HCT116 (cell line): ENCODE results near the gene SEL1L3. TPM values are rescaled to one million over a fixed set of nuclear protein-coding genes. Genes with fewer than 3 reads are reported as not detected.

Experiments used
- ATAC-seq: fragments of 200-7000 bp; cut with Tn5 transposase; 2 replicates; pipeline ENCODE4 v1.9.1; 2020; ENCODE audit warnings: mild to moderate bottlenecking, moderate library complexity
- BruUV-seq: library from RNA; stranded (reverse); fragments of 400-500 nt; replicated peaks from 2 replicates; lab custom pipeline; 2021; lab: Mats Ljungman, UMichigan
- CTCF ChIA-PET: fragments of 300-600 bp; sonication (Branson Sonifier 250); formaldehyde crosslinking; loops from one replicate; lab custom pipeline; 2021; ENCODE audit warnings: antibody characterized with exemption; lab: Charles Lee
- POLR2A ChIA-PET: fragments of 300-600, 350-600 bp; sonication (Branson Sonifier 250); formaldehyde crosslinking; loops from one replicate; lab custom pipeline; 2021; ENCODE audit warnings: antibody characterized with exemption; lab: Charles Lee
- RAD21 ChIA-PET, 2 experiments: fragments of 300-600 bp; sonication (Branson Sonifier 250); formaldehyde crosslinking; loops; one replicate each; lab custom pipeline; 2023; ENCODE audit warnings: low total read pairs in 2 of 2; ENCODE audit not compliant: uncharacterized antibody in 2 of 2, unreplicated experiment in 2 of 2, low non-redundant PET in 1 of 2; lab: Charles Lee
- DNase-seq: peaks from one replicate; pipeline ENCODE4 v3.0.0-alpha.2; 2010; ENCODE audit warnings: low read depth, low spot score
- H2AFZ ChIP-seq: fragments of 200-600 bp; shearing (Covaris generic), sonication (generic); 2 replicates; pipeline ENCODE4 v1.6.1; 2017; ENCODE audit warnings: low read depth, mixed run types, mixed read lengths, antibody characterized with exemption, low read length; ENCODE audit not compliant: poor library complexity, severe bottlenecking
- H3K27ac ChIP-seq: 2 replicates; pipeline ENCODE4 v1.5.1; 2012; ENCODE audit warnings: low read depth, low read length
- H3K27me3 ChIP-seq: fragments of 200-600 bp; sonication (generic); 2 replicates; pipeline ENCODE4 v1.6.1; 2016; ENCODE audit warnings: mixed run types, low read length, mixed read lengths; ENCODE audit not compliant: insufficient read depth
- H3K36me3 ChIP-seq, 2 experiments: fragments of 200-500 bp in 1 of 2; fragments of 200-600 bp in 1 of 2; sonication (Bioruptor generic) in 1 of 2; sonication (generic) in 1 of 2; 2 replicates each; pipeline versions ENCODE4 v1.5.1 to v1.6.1; 2014 to 2016; ENCODE audit warnings: low read length in 2 of 2, inconsistent platforms in 1 of 2, mixed read lengths in 1 of 2, mixed run types in 1 of 2; ENCODE audit not compliant: insufficient read depth in 2 of 2, control insufficient read depth in 1 of 2
- H3K4me1 ChIP-seq, 2 experiments: fragments of 200-600 bp in 1 of 2; sonication (generic) in 1 of 2; 2 replicates each; pipeline versions ENCODE4 v1.5.1 to v1.6.1; 2012 to 2017; ENCODE audit warnings: low read length in 2 of 2, inconsistent platforms in 1 of 2, mild to moderate bottlenecking in 1 of 2, mixed read lengths in 1 of 2, mixed run types in 1 of 2, moderate library complexity in 1 of 2; ENCODE audit not compliant: insufficient read depth in 2 of 2, control insufficient read depth in 1 of 2
- H3K4me2 ChIP-seq: fragments of 200-600 bp; sonication (generic); 2 replicates; pipeline ENCODE4 v1.6.1; 2017; ENCODE audit warnings: mixed run types, low read length, mixed read lengths
- H3K4me3 ChIP-seq, 2 experiments: fragments of 200-600 bp in 1 of 2; sonication (generic) in 1 of 2; replicated peaks in 1 of 2; 2 replicates each; pipeline ENCODE4 v1.5.1; 2011 to 2016; ENCODE audit warnings: low read length in 2 of 2, control low read depth in 1 of 2, low read depth in 1 of 2, mild to moderate bottlenecking in 1 of 2, mixed read lengths in 1 of 2, mixed run types in 1 of 2
- H3K79me2 ChIP-seq: fragments of 200-600 bp; sonication (generic); 2 replicates; pipeline ENCODE4 v1.6.1; 2017; ENCODE audit warnings: mild to moderate bottlenecking, mixed run types, low read length, moderate library complexity, mixed read lengths; ENCODE audit not compliant: insufficient read depth
- H3K9ac ChIP-seq: fragments of 200-600 bp; sonication (generic); 2 replicates; pipeline ENCODE4 v1.6.1; 2016; ENCODE audit warnings: low read length, mixed read lengths
- H3K9me2 ChIP-seq: fragments of 200-600 bp; sonication (generic), shearing (Covaris generic); 2 replicates; pipeline ENCODE4 v1.6.1; 2017; ENCODE audit warnings: mixed run types, mild to moderate bottlenecking, moderate library complexity; ENCODE audit not compliant: insufficient read depth
- H3K9me3 ChIP-seq, 2 experiments: fragments of 200-500 bp in 1 of 2; fragments of 200-600 bp in 1 of 2; sonication (Bioruptor generic) in 1 of 2; sonication (generic) in 1 of 2; 2 replicates each; pipeline ENCODE4 v1.6.1; 2014 to 2017; ENCODE audit warnings: low read length in 2 of 2, mixed read lengths in 2 of 2, inconsistent platforms in 1 of 2, low read depth in 1 of 2, mild to moderate bottlenecking in 1 of 2, mixed run types in 1 of 2, moderate library complexity in 1 of 2; ENCODE audit not compliant: control insufficient read depth in 1 of 2, insufficient read depth in 1 of 2
- H4K20me1 ChIP-seq: fragments of 200-600 bp; sonication (generic), shearing (Covaris generic); 2 replicates; pipeline ENCODE4 v1.6.1; 2017; ENCODE audit warnings: mixed run types, mild to moderate bottlenecking, moderate library complexity; ENCODE audit not compliant: insufficient read depth
- ATF3 ChIP-seq: IDR thresholded peaks from 2 replicates; pipeline ENCODE4 v1.6.1; 2012
- CBX3 ChIP-seq: IDR thresholded peaks from 2 replicates; pipeline ENCODE4 v1.6.1; 2012; ENCODE audit warnings: low read depth
- CTCF ChIP-seq, 3 experiments: fragments of 200-600 bp in 1 of 3; sonication (generic) in 1 of 3; IDR thresholded peaks in 2 of 3; conservative IDR thresholded peaks in 1 of 3; 2 replicates each; pipeline ENCODE4 v1.5.1; 2012 to 2017; ENCODE audit warnings: low read depth in 2 of 3, low read length in 2 of 3, antibody characterized with exemption in 1 of 3, borderline replicate concordance in 1 of 3, control low read depth in 1 of 3, mild to moderate bottlenecking in 1 of 3, mixed read lengths in 1 of 3, mixed run types in 1 of 3, moderate library complexity in 1 of 3; ENCODE audit not compliant: insufficient read depth in 1 of 3
- EZH2 ChIP-seq: fragments of 200-600 bp; sonication (generic); IDR thresholded peaks from 2 replicates; pipeline ENCODE4 v1.6.1; 2017; ENCODE audit warnings: antibody characterized with exemption, mixed run types
- FOSL1 ChIP-seq: IDR thresholded peaks from 2 replicates; pipeline ENCODE4 v1.6.1; 2012; ENCODE audit warnings: low read depth
- JUND ChIP-seq: IDR thresholded peaks from 2 replicates; pipeline ENCODE4 v1.6.1; 2012
- MAX ChIP-seq: IDR thresholded peaks from 2 replicates; pipeline ENCODE4 v1.6.1; 2012
- POLR2A ChIP-seq: IDR thresholded peaks from 2 replicates; pipeline ENCODE4 v1.7.0; 2011; ENCODE audit warnings: borderline replicate concordance; ENCODE audit not compliant: insufficient read depth, insufficient read length; ENCODE audit errors: extremely low read depth
- SIN3A ChIP-seq: IDR thresholded peaks from 2 replicates; pipeline ENCODE4 v1.6.1; 2012; ENCODE audit warnings: low read depth
- SP1 ChIP-seq: IDR thresholded peaks from 2 replicates; pipeline ENCODE4 v1.6.1; 2012; ENCODE audit warnings: low read depth
- ZFX ChIP-seq: fragments of 450-650 bp; IDR thresholded peaks from 2 replicates; pipeline ENCODE4 v1.6.1; 2017
- ZNF274 ChIP-seq: fragments of 200-500 bp; sonication (Bioruptor generic); IDR thresholded peaks from 2 replicates; pipeline ENCODE4 v1.6.1; 2014; ENCODE audit warnings: mild to moderate bottlenecking, low read depth, low read length, inconsistent platforms
- intact Hi-C: fragments of 100-400 bp; cut with micrococcal nuclease; formaldehyde crosslinking; loops from 2 replicates; pipeline ENCODE4 v1.10.0; 2022
- total RNA-seq: library from RNA; stranded (reverse); gene quantifications from one replicate; pipeline ENCODE4 v1.2.1, GENCODE V29; 2021; ENCODE audit not compliant: unreplicated experiment

SEL1L3 gene
- total RNA-seq, 1 experiment from 2014 or later: 45.0 TPM

- H3K4me2 ChIP-seq: no peak overlapping the region
Observed at GRCh38 chr4:25818876-25819275, 43.9 kb downstream of the SEL1L3 start.

More at GRCh38 chr4:25818876-25819275, 43.9 kb downstream of the SEL1L3 start:
- DNase-seq (no peak), ATAC-seq (no peak)
- BruUV-seq: no TSS peak
- no peaks in the 10 kb centered on the region for H3K9me3 ChIP-seq
- CTCF ChIA-PET: no interaction called here
- H2AFZ ChIP-seq: no peak overlapping the region
- H3K9ac ChIP-seq: no peak overlapping the region
- H3K4me1 ChIP-seq: peaks cover 3 to 7% of the 10 kb centered on the region in 2 experiments; a peak in 3 of 4 replicates
- no peak overlapping the region for H3K4me3 ChIP-seq
- H3K27me3 ChIP-seq: no peaks in the 10 kb centered on the region
- H4K20me1 ChIP-seq: no peaks in the 10 kb centered on the region
- H3K9me2 ChIP-seq: no peaks in the 10 kb centered on the region
- H3K79me2 ChIP-seq: no peaks in the 10 kb centered on the region
- no peak overlapping the region for H3K27ac ChIP-seq
- TF ChIP-seq SP1 (no peak), JUND (no peak), POLR2A (no peak), ZFX (no peak), ATF3 (no peak), MAX (no peak), FOSL1 (no peak), CBX3 (no peak), ZNF274 (no peak), SIN3A (no peak), EZH2 (no peak), CTCF (IDR thresholded peaks at IDR 0.05 in 2 of 3, conservative IDR thresholded peaks at IDR 0.05 in 1 of 3; ENCODE audit: borderline replicate concordance in 1 of 3, insufficient read depth in 1 of 3, low read depth in 2 of 3, low read length in 2 of 3) (no peak)
- TF ChIP-seq, all 23 proteins: peak for 0
- peaks cover 0 to 17% of the 10 kb centered on the region in 2 experiments; a peak in 3 of 4 replicates for H3K36me3 ChIP-seq
- intact Hi-C loops: no loop called here
- RAD21 ChIA-PET: no interaction called here
- POLR2A ChIA-PET: interaction anchor here (0.6 kb wide), 1 partner anchor 33 kb away, joined by 3 read pairs; no protein-coding TSS in a partner anchor
